Osteocyte (in vitro differentiated cells): ENCODE measurements around the gene APBA1. TPM values are rescaled to one million over a fixed set of nuclear protein-coding genes. Genes with fewer than 3 reads are reported as not detected.

Experiments used
- DNase-seq: peaks from one replicate; pipeline ENCODE4 v3.0.0; 2021; ENCODE audit warnings: mixed read lengths; ENCODE audit not compliant: unreplicated experiment; ENCODE audit errors: extremely low spot score
- H3K27ac Mint-ChIP-seq: one replicate; pipeline ENCODE4 v1.8.0; 2021; ENCODE audit warnings: mild to moderate bottlenecking, mixed read lengths; ENCODE audit not compliant: unreplicated experiment
- H3K27me3 Mint-ChIP-seq: one replicate; pipeline ENCODE4 v1.8.0; 2021; ENCODE audit warnings: mixed read lengths; ENCODE audit not compliant: unreplicated experiment
- H3K36me3 Mint-ChIP-seq: one replicate; pipeline ENCODE4 v1.8.0; 2021; ENCODE audit warnings: mixed read lengths; ENCODE audit not compliant: unreplicated experiment
- H3K4me1 Mint-ChIP-seq: one replicate; pipeline ENCODE4 v1.8.0; 2021; ENCODE audit warnings: mixed read lengths; ENCODE audit not compliant: unreplicated experiment
- H3K4me3 Mint-ChIP-seq: one replicate; pipeline ENCODE4 v1.8.0; 2021; ENCODE audit warnings: mild to moderate bottlenecking, moderate library complexity, mixed read lengths; ENCODE audit not compliant: unreplicated experiment
- H3K9me3 Mint-ChIP-seq: one replicate; pipeline ENCODE4 v1.8.0; 2021; ENCODE audit warnings: mixed read lengths; ENCODE audit not compliant: unreplicated experiment
- total RNA-seq: library from RNA; stranded (reverse); gene quantifications from 2 replicates; pipeline ENCODE4 v1.2.1, GENCODE V29; 2021
- TF ChIP-seq, protein P1 (sequence below): fragments of 200-600 bp; sonication (generic); IDR thresholded peaks from 2 replicates; pipeline ENCODE4 v1.5.0; 2021; ENCODE audit warnings: antibody characterized with exemption, mild to moderate bottlenecking, moderate library complexity

APBA1 gene
- total RNA-seq, 1 donor from 2014 or later, result 5.2 TPM

DNA sequence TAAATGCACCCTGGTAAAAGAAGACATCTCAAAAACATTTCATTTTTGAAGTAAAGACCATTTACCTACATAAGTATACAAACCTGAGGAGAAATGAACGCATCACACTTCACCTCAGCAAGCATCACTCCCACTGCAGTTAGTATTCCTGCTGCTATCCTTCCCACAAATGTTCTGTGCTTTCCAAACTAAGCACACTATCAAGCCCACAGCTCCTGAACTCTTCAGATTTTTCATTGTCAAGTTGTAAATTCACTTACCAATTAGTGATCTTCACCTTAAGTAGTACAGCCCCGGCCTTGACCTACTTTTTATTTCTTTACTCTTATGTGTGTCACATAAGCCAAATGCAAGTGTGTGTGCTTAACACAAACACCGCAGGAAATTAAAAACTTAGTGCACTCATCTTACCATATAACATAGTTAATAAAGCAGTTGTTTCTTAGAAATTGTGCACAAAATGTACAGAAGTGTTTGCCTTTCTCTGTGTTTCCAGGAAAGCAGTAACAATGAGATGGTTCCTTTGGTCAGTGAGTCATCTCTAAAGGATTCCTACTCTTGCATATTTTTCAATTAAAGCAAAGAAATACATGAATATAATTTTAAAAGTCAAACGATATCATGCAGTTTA is 169.4 kb downstream of the APBA1 start:
- TF ChIP-seq, protein P1, sequence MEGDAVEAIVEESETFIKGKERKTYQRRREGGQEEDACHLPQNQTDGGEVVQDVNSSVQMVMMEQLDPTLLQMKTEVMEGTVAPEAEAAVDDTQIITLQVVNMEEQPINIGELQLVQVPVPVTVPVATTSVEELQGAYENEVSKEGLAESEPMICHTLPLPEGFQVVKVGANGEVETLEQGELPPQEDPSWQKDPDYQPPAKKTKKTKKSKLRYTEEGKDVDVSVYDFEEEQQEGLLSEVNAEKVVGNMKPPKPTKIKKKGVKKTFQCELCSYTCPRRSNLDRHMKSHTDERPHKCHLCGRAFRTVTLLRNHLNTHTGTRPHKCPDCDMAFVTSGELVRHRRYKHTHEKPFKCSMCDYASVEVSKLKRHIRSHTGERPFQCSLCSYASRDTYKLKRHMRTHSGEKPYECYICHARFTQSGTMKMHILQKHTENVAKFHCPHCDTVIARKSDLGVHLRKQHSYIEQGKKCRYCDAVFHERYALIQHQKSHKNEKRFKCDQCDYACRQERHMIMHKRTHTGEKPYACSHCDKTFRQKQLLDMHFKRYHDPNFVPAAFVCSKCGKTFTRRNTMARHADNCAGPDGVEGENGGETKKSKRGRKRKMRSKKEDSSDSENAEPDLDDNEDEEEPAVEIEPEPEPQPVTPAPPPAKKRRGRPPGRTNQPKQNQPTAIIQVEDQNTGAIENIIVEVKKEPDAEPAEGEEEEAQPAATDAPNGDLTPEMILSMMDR, result no peak
- no peaks in the 10 kb centered on the region for H3K36me3 Mint-ChIP-seq
- H3K4me1 Mint-ChIP-seq, result peaks cover 16% of the 10 kb centered on the region
- H3K27ac Mint-ChIP-seq, result no peak overlapping the region
- H3K4me3 Mint-ChIP-seq, result no peak overlapping the region
- H3K9me3 Mint-ChIP-seq, result no peaks in the 10 kb centered on the region
- no peak for DNase-seq
- no peaks in the 10 kb centered on the region for H3K27me3 Mint-ChIP-seq

DNA sequence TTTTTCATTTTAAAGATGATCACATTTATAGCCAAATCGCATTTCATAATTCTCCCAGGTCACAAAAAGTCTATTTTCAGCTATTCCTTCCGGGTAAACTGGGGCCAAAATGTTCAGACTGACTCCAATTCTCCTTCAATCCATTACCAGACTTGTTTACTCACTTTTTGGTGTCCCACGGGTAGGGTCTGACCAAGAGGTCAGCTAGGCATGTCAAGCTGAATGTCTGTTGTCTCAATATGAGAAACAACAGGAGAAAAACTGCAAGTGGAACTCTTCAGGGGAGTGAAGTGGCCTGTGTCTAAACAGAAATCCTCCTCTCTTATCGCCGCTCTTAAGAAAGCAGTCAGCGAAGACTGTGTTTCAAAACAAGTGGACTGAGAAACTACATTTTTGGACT is 171.3 kb downstream of the APBA1 start:
- Mint-ChIP-seq H3K4me1 (peaks cover 16% of the 10 kb centered on the region), H3K36me3 (no peaks in the 10 kb centered on the region), H3K4me3 (no peak overlapping the region), H3K27me3 (no peaks in the 10 kb centered on the region), H3K27ac (no peak overlapping the region), H3K9me3 (no peaks in the 10 kb centered on the region)
- DNase-seq, result no peak
- TF ChIP-seq, protein P1, result no peak

DNA sequence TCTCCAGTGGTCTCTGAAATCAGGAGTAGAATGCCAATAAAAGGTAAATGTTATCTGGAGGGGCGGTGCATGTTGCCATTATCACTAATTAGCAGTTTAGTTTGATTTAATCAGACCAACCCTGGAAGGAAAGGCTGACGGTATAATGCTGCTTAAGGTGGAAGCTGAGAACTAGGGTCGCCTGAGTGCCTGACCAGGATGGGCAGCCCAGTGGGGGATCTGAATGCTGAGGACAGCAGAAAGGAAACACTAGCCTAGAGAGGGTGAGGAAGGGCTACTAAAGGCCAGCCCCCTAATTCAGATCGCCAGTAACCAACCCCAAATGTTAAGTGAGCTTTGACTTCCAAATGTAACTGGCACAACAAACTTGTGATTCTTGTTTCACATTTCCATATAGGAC is 172.2 kb downstream of the APBA1 start:
- Mint-ChIP-seq H3K27ac (no peak overlapping the region), H3K4me1 (peaks cover 14% of the 10 kb centered on the region), H3K27me3 (no peaks in the 10 kb centered on the region), H3K4me3 (no peak overlapping the region), H3K36me3 (no peaks in the 10 kb centered on the region), H3K9me3 (no peaks in the 10 kb centered on the region)
- DNase-seq, result no peak
- TF ChIP-seq, protein P1, result no peak

DNA sequence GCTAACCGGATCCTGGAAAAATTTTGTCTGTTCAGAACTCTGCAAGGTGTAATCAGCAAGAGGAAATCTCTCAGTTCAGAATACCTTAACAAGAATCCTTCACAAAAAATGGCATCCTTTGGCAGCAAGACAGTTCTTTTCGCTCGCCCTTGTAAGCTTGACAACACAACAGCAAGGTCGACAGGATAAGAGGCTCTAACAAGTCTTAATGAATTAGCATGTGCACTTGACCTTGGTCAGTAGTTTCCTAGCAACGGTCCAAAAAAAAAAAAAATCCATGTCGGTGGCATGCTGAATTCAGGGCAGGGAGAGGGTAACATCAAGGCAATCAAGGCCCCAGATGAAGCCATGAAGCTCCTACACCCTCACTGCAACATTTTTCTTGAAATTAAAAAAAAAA is 172.8 kb downstream of the APBA1 start:
- Mint-ChIP-seq H3K4me3 (no peak overlapping the region), H3K27me3 (no peaks in the 10 kb centered on the region), H3K4me1 (peaks cover 14% of the 10 kb centered on the region), H3K9me3 (no peaks in the 10 kb centered on the region), H3K36me3 (no peaks in the 10 kb centered on the region), H3K27ac (no peak overlapping the region)
- TF ChIP-seq, protein P1, result no peak
- no peak for DNase-seq

DNA sequence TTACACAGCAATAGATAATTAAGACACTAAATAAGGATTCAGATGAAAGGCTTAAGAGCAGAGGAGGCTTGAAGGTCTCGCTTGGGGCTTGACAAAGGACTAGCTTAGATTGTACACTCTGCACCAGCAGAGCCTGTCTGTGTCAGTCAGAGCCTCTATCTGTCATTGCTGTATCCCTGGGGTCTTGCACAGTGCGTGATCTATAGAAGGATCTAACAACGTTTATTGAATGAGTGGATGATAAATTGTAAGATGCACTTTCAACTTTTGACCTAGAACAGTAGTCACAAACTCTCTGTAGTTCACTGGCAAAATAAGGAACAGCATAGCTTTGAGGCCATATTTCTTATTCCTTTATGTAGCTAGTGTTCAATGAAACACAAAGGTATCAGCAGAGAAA is 173.7 kb downstream of the APBA1 start:
- TF ChIP-seq, protein P1, result no peak
- no peaks in the 10 kb centered on the region for H3K27me3 Mint-ChIP-seq
- H3K27ac Mint-ChIP-seq, result no peak overlapping the region
- H3K4me3 Mint-ChIP-seq, result no peak overlapping the region
- no peaks in the 10 kb centered on the region for H3K9me3 Mint-ChIP-seq
- H3K36me3 Mint-ChIP-seq, result no peaks in the 10 kb centered on the region
- H3K4me1 Mint-ChIP-seq, result peaks cover 13% of the 10 kb centered on the region
- DNase-seq, result no peak
